Stimulated activated CD4-positive, alpha-beta T cell treated with anti-CD3 and anti-CD28 coated beads, Interleukin-4, amount 100 ng/mL, for 4 hours (primary cell): ENCODE results near the gene SSBP2.

ENCODE experiments used
- DNase-seq, 2 experiments: peaks; one replicate each; pipeline ENCODE4 v3.0.0-alpha.2; 2020

The SSBP2 gene

DNA sequence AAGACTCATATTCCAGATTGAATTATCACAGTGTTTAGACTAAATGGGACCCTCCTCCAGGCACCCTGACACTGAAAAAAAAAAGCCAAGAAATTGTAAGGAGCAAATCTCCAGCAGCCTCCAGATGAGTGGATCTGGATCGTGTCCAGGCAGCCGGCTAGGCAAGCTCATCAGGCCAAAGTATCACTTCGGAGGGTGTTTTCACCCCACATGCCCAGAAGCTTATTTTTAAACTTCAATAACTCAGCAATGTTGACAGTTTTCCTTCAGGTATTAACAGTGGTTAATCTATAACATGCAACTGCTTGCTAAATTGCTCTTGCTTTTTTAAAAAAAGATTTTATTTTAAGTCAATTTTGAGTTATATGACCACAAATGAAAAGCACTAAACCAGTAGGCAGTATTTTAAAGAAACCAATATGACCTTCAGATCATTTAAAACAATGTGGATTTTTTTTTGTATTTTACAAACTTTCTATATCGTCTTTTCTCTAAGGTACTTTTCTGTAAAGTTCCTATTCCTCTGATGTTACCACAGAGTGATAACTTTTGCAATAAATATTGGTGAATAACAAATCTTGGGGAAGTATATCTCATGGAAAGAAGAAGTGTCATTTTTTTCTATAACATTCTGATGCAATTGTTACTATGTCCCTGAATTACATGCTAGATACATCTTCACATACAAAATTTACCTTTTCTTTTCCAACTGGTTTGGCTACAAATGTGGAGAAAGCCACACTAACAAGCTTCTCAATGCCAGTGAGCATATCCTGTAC is 387.6 kb downstream of the SSBP2 start:
- DNase-seq, result no peak
